ENCODE measurements around the gene NKTR.

- TF ChIP-seq EZH2 (IDR thresholded peaks at IDR 0.05) (no peak), POLR2AphosphoS5 (IDR thresholded peaks at IDR 0.05; ENCODE audit: borderline replicate concordance, low read depth, low read length) (no peak), FOXP2 (optimal IDR thresholded peaks at IDR 0.05; ENCODE audit: control extremely low read depth, extremely low read length, insufficient read depth) (no peak)
Measured at GRCh38 chr3:42557854-42558253, 42.6 kb upstream of the NKTR start.
